Epithelial cell of esophagus (primary cell): ENCODE data around the gene KIF2A.

Experiments used
- DNase-seq: peaks from one replicate; pipeline ENCODE4 v3.0.0; 2010; ENCODE audit warnings: low read depth
- H3K4me3 ChIP-seq: 2 replicates; pipeline ENCODE4 v1.5.1; 2011; ENCODE audit warnings: mild to moderate bottlenecking, low read length, control low read depth
- CTCF ChIP-seq: IDR thresholded peaks from 2 replicates; pipeline ENCODE4 v1.5.1; 2011; ENCODE audit warnings: low read depth, mild to moderate bottlenecking, low read length, control low read depth, inconsistent platforms; ENCODE audit not compliant: insufficient read depth; ENCODE audit errors: missing control alignments

The KIF2A gene

GRCh38 chr5:62419609-62420008 lies 113.6 kb downstream of the KIF2A start:
- TF ChIP-seq CTCF, result no peak
- no peak overlapping the region for H3K4me3 ChIP-seq
- no peak for DNase-seq

GRCh38 chr5:62421414-62421813 lies 115.4 kb downstream of the KIF2A start:
- H3K4me3 ChIP-seq, result no peak overlapping the region
- no peak for TF ChIP-seq CTCF
- no peak for DNase-seq

- DNase-seq, result no peak
- TF ChIP-seq CTCF, result no peak
- no peak overlapping the region for H3K4me3 ChIP-seq
Observed at GRCh38 chr5:62424763-62425162, 118.8 kb downstream of the KIF2A start.

- no peak for DNase-seq
- H3K4me3 ChIP-seq, result no peak overlapping the region
- TF ChIP-seq CTCF, result no peak
Observed at GRCh38 chr5:62431735-62432620, 126.0 kb downstream of the KIF2A start.

GRCh38 chr5:62432621-62433064 lies 126.6 kb downstream of the KIF2A start:
- no peak overlapping the region for H3K4me3 ChIP-seq
- TF ChIP-seq CTCF, result no peak
- DNase-seq, result no peak
